Stimulated activated effector memory CD8-positive, alpha-beta T cell treated with anti-CD3 and anti-CD28 coated beads, Interleukin-12 subunit alpha, Interleukin-12 subunit beta, amount 100 ng/mL, for 72 hours (primary cell): ENCODE results near the gene PHF2.

Experiments used
- ATAC-seq: fragments of 150-1000 bp; cut with Tn5 transposase; 2 replicates; pipeline ENCODE4 v1.10.0; 2021
- DNase-seq, 2 donors: peaks; one replicate each; pipeline ENCODE4 v3.0.0; 2021 to 2022; ENCODE audit warnings: low spot score in 2 of 2
- H3K27ac Mint-ChIP-seq: one replicate; pipeline ENCODE4 v1.8.0; 2022; ENCODE audit warnings: mild to moderate bottlenecking, mixed read lengths
- H3K36me3 Mint-ChIP-seq: one replicate; pipeline ENCODE4 v1.8.0; 2022; ENCODE audit warnings: mild to moderate bottlenecking, mixed read lengths
- H3K4me1 Mint-ChIP-seq: one replicate; pipeline ENCODE4 v1.8.0; 2022; ENCODE audit warnings: mixed read lengths
- H3K4me3 Mint-ChIP-seq: one replicate; pipeline ENCODE4 v1.8.0; 2022; ENCODE audit warnings: mild to moderate bottlenecking, mixed read lengths
- H3K9me3 Mint-ChIP-seq: one replicate; pipeline ENCODE4 v1.8.0; 2022; ENCODE audit warnings: mixed read lengths

PHF2 gene

DNA sequence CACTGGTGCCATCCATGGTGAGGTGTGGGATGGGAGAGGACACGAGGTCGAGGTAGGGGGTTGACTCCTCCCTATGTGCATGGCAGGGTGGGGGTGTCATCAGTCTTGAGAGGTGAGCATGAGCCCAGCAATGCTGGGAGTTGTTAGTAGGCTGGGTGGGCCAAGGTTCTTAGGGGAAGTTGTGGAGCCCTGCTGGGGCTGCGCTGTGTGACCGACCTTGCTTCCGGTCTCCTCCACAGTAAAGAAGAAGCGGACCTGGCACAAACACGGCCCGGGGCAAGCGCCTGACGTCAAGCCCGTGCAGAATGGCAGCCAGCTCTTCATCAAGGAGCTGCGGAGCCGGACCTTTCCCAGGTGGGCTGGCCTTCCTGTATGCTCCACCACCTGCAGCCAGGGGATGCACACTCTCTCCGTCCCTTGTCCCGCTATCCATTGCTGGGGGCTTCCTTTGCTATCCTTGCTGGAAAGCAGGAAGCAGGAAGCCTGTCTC lies 59.8 kb downstream of the PHF2 start:
- Mint-ChIP-seq H3K27ac (no peak overlapping the region), H3K4me1 (peaks cover 6% of the 10 kb centered on the region), H3K36me3 (peaks cover 42% of the 10 kb centered on the region), H3K9me3 (peaks cover 3% of the 10 kb centered on the region), H3K4me3 (no peak overlapping the region)
- ATAC-seq, result no peak
- DNase-seq, result no peak

DNA sequence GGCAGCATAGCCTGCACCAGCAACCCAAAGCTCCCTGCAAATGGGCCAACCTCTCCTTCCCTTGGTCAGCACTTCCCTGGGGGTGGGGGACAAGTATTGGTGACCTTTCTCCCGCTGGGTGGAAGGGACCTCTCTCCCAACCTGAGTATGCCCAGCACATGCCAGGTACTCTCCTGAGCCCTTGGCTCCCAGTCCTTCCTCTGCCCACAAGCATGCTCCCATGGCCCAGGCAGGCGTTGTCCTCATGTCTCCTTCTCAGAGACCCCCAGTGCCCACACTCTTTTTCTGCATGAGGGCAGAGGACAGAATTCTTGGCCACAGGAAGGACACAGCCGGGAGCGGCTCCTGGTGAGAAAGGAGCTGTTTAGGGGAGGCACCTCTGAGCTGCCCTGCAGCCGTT lies 60.3 kb downstream of the PHF2 start:
- no peak for ATAC-seq
- peaks cover 6% of the 10 kb centered on the region for H3K4me1 Mint-ChIP-seq
- peaks cover 46% of the 10 kb centered on the region for H3K36me3 Mint-ChIP-seq
- DNase-seq, result no peak
- no peak overlapping the region for H3K27ac Mint-ChIP-seq
- H3K9me3 Mint-ChIP-seq, result peaks cover 3% of the 10 kb centered on the region
- no peak overlapping the region for H3K4me3 Mint-ChIP-seq

DNA sequence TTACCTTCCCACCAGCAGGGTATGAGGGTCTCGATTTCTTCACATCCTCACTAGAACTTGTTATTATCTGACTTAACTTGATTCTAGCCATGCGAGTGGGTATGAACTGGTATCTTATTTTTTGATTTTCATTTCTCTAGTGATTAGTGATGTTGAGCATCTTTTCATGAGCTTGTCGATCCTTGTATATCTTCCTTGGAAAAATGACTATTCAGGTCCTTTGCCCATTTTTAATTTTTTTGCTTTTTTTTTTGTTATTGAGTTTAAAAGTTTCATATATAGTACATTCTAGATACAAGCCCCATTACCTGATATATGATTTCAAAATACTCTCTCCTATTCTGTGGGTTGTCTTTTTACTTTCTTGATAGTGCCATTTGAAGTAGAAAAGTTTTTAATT lies 61.5 kb downstream of the PHF2 start:
- Mint-ChIP-seq H3K4me3 (no peak overlapping the region), H3K27ac (no peak overlapping the region), H3K36me3 (peaks cover 50% of the 10 kb centered on the region), H3K9me3 (peaks cover 3% of the 10 kb centered on the region), H3K4me1 (peaks cover 6% of the 10 kb centered on the region)
- no peak for DNase-seq
- ATAC-seq, result no peak

DNA sequence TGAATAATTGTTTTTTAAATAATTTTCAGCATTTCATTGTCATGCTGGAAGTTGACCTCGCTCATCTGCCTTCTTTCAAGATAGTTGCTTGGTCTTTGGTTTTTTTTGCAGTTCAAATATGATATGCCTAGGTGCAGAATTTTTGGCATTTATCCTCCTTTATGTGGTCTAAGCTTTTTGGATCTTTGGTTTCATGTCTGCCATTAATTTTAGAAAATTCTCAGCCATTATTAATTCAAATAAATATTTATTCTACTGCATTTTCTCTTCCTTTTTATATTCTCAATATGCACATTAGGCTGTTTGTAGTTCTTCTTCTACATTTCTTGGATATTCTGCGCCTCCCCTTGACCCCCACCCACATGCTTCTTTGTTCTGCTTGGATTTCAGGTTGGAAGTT lies 63.6 kb downstream of the PHF2 start:
- Mint-ChIP-seq H3K9me3 (peaks cover 3% of the 10 kb centered on the region), H3K4me3 (no peak overlapping the region), H3K4me1 (peaks cover 11% of the 10 kb centered on the region), H3K36me3 (peaks cover 69% of the 10 kb centered on the region), H3K27ac (no peak overlapping the region)
- ATAC-seq (no peak), DNase-seq (no peak)

DNA sequence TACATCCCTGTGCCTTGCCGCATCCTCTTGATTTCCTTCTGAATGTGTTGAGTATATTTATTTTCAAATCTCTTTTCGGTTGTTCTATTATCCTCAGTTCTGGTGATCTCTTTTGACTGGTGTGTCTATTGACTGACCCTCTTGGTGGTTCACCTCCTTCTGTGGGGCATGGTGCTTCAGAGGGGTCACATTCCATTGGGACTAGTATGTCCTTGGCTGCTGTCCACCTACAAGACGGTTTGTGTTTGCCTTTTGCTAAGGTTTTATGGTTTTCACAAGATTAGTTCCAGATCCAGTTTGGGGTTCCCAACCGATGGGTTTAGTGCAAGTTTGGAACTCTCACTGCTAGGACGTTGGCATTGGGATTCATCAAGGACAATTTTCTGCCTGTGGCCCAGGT lies 66.6 kb downstream of the PHF2 start:
- no peak overlapping the region for H3K27ac Mint-ChIP-seq
- peaks cover 56% of the 10 kb centered on the region for H3K36me3 Mint-ChIP-seq
- peaks cover 4% of the 10 kb centered on the region for H3K4me1 Mint-ChIP-seq

DNA sequence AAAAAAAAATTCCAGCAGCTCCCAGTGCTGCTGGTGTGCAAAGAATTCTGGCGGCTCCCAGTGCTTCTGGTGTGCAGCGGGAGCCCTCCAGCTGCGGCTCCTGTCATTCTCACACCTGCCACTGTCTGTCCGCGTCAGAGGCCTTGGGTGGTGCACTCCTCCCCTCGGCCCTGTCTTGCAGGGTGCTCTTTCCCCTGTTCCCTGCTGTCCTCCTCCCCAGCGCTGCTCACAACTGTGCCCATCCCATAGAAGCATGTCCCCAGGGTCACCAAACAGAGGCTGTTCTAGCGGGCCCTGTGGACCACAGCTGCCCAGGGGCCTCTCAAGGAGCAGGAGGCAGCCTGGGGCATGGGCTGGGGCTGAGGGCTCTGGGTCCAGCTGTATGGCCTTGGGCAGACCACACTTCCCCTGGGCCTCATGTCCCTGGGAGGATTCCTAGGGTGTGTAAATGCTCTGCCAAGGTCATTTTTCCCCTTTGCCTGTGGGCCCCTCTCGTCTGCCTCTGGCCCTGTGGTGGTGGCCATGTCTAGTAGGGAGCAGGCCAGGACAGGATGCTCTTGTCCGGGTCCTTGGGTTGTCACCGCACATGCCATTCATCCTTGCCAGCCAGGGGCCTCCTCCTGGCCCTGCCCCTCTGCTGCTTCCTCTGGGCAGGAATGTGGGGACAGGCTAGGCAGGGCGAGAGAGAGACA lies 68.2 kb downstream of the PHF2 start:
- Mint-ChIP-seq H3K27ac (peak overlapping the region; percentile 52), H3K9me3 (no peaks in the 10 kb centered on the region), H3K4me1 (peaks cover 4% of the 10 kb centered on the region), H3K4me3 (no peak overlapping the region), H3K36me3 (peaks cover 48% of the 10 kb centered on the region)
- no peak for DNase-seq
- no peak for ATAC-seq

More for the DNA sequence above, 66.6 kb downstream of the PHF2 start:
- ATAC-seq (no peak), DNase-seq (no peak)
- no peaks in the 10 kb centered on the region for H3K9me3 Mint-ChIP-seq
- H3K4me3 Mint-ChIP-seq, result no peak overlapping the region

DNA sequence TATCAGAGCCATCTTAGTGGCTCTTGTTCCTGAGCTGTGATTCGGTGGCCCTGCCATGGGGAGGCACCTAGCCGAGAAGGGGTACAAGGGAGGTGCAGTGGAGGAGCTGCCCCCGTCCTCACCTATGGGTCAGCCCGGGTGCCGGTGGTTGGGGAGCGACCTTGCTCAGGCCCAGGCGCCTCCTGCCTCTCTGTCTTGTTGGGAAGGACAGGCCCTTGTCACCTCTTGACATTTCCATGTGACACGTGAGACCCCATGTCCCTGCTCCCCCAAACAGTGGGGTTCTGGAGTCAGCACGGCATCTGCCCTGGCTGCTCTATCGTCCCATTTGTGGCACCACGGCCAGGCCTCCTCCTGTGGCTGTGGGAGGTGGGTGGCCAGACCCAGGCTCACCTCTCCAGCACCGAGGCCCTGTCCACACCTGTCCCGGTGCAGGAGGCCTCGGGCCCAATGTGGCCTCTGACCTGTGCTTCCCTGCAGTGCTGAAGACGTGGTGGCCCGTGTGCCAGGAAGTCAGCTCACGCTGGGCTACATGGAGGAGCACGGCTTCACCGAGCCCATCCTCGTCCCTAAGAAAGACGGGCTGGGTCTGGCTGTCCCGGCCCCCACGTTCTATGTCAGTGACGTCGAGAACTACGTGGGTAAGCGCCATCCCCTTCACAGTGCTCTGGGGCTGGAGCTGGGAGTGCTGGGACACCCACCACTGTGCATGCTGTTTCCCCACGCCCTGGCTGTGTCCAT lies 68.9 kb downstream of the PHF2 start:
- no peaks in the 10 kb centered on the region for H3K9me3 Mint-ChIP-seq
- no peak for DNase-seq

DNA sequence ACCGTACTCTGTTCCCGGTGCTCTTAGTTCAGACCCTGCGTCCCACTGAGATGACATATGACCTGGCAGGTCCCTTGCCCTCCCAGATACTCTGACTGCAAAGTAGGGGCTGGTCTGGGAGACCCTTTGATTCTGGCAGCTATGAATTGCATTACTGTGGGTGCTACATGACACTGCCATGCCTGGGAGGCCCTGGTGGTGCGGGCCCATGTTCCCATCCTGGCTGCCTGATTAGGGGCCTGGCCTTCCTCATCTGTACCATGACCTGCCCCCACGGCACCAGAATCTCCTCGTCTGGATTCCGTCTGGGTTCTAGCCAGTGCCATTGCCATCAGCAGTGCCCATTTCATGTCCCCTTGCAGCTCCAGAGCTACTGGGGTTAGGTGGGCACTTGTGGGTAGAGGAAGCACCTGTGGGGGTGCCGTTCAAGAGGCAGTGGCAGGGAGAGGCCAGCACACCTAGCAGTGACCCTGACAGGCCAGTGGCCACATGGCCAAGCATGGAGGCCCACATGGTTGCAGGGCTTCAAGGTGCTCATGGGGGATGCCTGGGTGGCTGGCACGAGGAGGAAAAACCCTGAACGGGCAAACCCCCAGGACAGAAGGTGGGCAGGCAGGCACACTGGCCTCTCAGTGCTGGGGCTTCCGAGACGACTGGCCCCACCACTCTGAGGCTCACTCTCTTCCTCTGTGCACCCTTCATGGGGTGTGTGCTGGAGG lies 69.7 kb downstream of the PHF2 start:
- ATAC-seq (no peak), DNase-seq (no peak)
- Mint-ChIP-seq H3K4me3 (no peak overlapping the region), H3K9me3 (no peaks in the 10 kb centered on the region), H3K36me3 (peaks cover 38% of the 10 kb centered on the region), H3K4me1 (peaks cover 4% of the 10 kb centered on the region), H3K27ac (no peak overlapping the region)

More for the DNA sequence above, 68.9 kb downstream of the PHF2 start:
- ATAC-seq, result no peak
- peaks cover 4% of the 10 kb centered on the region for H3K4me1 Mint-ChIP-seq
- H3K36me3 Mint-ChIP-seq, result peaks cover 45% of the 10 kb centered on the region
- H3K27ac Mint-ChIP-seq, result no peak overlapping the region
- no peak overlapping the region for H3K4me3 Mint-ChIP-seq

DNA sequence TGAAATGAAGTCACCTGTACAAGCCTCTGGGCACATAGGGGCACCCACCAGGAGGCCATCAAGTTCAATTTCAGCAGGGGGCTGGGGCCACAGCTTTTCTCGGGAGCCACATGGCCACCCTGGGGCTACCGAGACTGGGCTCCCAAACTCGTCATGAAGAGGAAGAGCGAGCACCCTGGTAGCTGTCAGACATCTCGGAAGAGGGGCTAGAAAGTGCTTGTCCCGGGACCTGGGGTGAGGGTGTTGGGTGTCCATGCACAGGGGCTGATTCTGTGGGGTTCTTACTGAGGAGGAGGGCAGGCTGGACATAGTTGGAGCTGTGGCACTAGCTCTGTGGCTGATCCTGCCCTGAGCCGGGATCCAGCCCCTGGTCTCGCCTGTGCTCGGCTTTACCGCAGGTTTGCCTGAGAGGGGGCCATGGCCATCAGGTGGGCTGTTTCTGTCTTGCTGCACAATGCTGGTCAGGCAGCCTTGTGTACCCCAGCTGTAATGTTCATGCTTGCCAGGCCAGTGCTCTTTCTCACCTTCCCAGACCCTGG lies 70.3 kb downstream of the PHF2 start:
- H3K4me3 Mint-ChIP-seq, result no peak overlapping the region
- peaks cover 33% of the 10 kb centered on the region for H3K36me3 Mint-ChIP-seq
- no peaks in the 10 kb centered on the region for H3K9me3 Mint-ChIP-seq
- no peak overlapping the region for H3K27ac Mint-ChIP-seq
- peaks cover 9% of the 10 kb centered on the region for H3K4me1 Mint-ChIP-seq
- no peak for ATAC-seq
- DNase-seq, result no peak

DNA sequence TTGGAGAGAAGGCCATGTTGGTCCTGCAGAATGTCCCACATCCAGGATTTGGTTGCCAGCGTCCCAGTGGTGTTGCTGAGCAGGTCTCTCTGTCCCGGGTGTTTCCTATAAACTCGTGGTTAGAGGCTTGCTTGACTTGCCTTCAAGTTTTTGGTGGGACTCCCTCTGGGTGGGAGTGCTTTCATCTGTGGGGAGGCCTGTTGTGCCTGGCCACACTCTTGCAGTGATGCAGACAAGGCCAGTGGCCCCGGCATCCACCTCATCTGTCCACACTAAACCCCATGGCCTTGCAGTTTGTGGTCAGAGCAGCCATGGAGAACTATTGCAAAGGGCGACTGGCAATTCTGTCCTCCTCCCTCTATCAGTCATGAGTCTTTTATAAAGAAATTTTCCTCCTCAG lies 71.8 kb downstream of the PHF2 start:
- DNase-seq (no peak), ATAC-seq (no peak)
- Mint-ChIP-seq H3K4me1 (peaks cover 11% of the 10 kb centered on the region), H3K36me3 (peaks cover 34% of the 10 kb centered on the region), H3K4me3 (no peak overlapping the region), H3K27ac (no peak overlapping the region), H3K9me3 (no peaks in the 10 kb centered on the region)

DNA sequence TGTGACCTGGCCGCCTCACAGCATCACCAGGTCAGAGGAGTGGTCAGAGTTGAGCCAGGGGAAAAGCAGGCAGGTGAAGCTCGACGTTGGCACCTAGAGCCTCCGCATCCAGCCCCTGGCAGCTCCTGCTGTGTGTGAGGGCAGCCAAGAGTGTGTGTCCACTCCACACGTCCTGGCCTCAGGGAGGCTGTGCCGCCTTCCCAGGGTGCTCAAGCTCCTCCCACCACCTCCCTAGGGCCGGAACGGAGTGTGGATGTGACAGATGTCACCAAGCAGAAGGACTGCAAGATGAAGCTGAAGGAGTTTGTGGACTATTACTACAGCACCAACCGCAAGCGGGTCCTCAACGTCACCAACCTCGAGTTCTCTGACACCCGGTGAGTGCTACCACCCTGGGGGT lies 72.5 kb downstream of the PHF2 start:
- no peak overlapping the region for H3K27ac Mint-ChIP-seq
- H3K9me3 Mint-ChIP-seq, result no peaks in the 10 kb centered on the region
- H3K36me3 Mint-ChIP-seq, result peaks cover 28% of the 10 kb centered on the region
- H3K4me1 Mint-ChIP-seq, result peaks cover 11% of the 10 kb centered on the region
- DNase-seq (no peak), ATAC-seq (no peak)
- no peak overlapping the region for H3K4me3 Mint-ChIP-seq

DNA sequence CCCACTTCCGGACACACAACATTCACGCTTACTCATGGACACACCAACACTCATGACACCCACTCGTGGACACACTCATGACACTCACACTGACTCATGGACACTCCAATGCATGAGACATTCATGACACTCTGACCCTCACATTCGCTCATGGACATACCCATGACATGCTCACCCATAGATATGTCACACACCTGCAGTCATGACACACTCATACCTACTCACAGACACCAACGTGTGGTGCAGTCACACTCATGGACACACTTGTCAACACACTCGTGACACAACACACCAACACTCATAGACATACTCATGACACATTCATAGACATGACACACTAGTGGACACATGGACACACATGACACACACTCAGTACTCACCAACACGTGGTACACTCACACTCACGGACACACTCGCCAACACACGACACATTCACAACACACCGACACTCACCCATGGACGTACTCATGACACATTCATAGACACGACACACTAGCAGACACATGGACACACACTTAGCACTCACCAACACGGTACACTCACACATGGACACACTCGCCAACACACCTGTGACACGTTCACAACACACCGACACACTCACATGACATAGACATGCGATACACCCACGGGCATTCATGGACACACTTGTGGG lies 73.4 kb downstream of the PHF2 start:
- no peak overlapping the region for H3K4me3 Mint-ChIP-seq
- H3K9me3 Mint-ChIP-seq, result no peaks in the 10 kb centered on the region
- ATAC-seq (peak; percentile 65), DNase-seq (no peak)
- no peak overlapping the region for H3K27ac Mint-ChIP-seq
- H3K4me1 Mint-ChIP-seq, result peaks cover 7% of the 10 kb centered on the region
- peaks cover 19% of the 10 kb centered on the region for H3K36me3 Mint-ChIP-seq

DNA sequence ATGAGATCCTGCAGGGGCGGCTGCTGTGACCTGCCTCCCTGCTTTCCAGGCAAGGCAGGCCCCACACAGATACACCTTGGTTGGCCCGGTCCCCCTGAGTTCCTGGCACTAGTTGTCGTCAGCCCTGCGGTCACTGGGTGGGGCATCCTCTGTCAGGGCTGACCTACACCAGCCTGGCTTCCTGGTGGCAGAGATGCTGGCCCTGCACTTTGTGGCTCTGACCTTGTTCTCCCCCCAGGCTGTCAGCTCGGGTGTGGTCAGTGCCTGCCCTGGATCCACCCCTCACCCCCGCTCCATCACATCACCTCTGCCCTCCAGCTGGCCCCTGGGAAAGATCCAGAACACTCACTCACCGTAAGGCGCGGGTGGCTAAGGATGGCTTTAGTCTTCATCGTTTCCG lies 74.1 kb downstream of the PHF2 start:
- Mint-ChIP-seq H3K9me3 (no peaks in the 10 kb centered on the region), H3K36me3 (peaks cover 14% of the 10 kb centered on the region), H3K4me3 (no peak overlapping the region), H3K27ac (no peak overlapping the region), H3K4me1 (peaks cover 6% of the 10 kb centered on the region)
- DNase-seq (no peak), ATAC-seq (peak; percentile 31)

DNA sequence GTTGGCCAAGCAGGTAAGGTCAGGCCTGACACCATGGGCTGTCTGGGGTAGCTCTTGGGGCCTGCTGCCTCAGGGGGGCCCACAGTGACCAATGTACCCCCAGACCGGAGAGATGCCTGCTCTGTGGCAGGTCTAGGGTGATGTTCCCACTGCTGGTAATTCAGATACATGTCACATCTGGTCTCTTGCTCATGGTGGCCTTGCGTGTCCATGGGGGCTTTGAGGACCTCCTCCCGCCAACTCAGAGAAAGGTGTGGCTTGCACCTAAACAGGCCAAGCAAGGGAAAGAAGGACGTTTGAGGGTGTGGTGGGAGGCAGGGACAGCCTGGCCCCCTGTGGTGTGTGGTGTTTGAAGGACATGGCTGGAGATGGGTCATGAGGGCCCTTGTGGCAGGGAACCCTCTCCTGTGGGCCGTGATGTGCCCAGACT lies 75.2 kb downstream of the PHF2 start:
- Mint-ChIP-seq H3K4me1 (peaks cover 6% of the 10 kb centered on the region), H3K27ac (no peak overlapping the region), H3K36me3 (peaks cover 13% of the 10 kb centered on the region), H3K9me3 (no peaks in the 10 kb centered on the region), H3K4me3 (no peak overlapping the region)
- DNase-seq (no peak), ATAC-seq (no peak)
